K562 (cell line): ENCODE results near the gene ACADSB. TPM values are rescaled to one million over a fixed set of nuclear protein-coding genes. Genes with fewer than 3 reads are reported as not detected.

Experiments used
- ATAC-seq: fragments of 200-7000 bp; cut with Tn5 transposase; 3 replicates; pipeline ENCODE4 v1.9.1; 2020; ENCODE audit warnings: moderate library complexity
- BruUV-seq: library from RNA; stranded (reverse); fragments of 400-500 nt; replicated peaks from 2 replicates; lab custom pipeline; 2021; lab: Mats Ljungman, UMichigan
- CTCF ChIA-PET: fragments of 300-600 bp; formaldehyde crosslinking; extraction: SDS; loops from one replicate; lab custom pipeline; 2021; ENCODE audit warnings: low intra/inter-chr PET ratio; lab: Yijun Ruan, JAX
- POLR2A ChIA-PET: fragments of 300-600, 350-650 bp; sonication (Branson Sonifier 250); formaldehyde crosslinking; extraction: SDS; loops from one replicate; lab custom pipeline; 2021; ENCODE audit warnings: antibody characterized with exemption, inconsistent platforms; lab: Yijun Ruan, JAX
- DNase-seq, 4 experiments: peaks; one replicate each; pipeline versions ENCODE4 v3.0.0 to v3.0.0-alpha.2; 2011 to 2018; ENCODE audit warnings: low spot score in 3 of 4, mixed read lengths in 3 of 4; ENCODE audit errors: extremely low read depth in 1 of 4
- FAIRE-seq: peaks from 2 replicates; lab custom pipeline; 2011; peaks lifted over from hg19 to GRCh38; lab: Jason Lieb, UNC
- H2AFZ ChIP-seq: 2 replicates; pipeline ENCODE4 v1.6.0; 2011; ENCODE audit warnings: low read depth, low read length, control low read depth, inconsistent platforms
- H3K27ac ChIP-seq: fragments of 200-600 bp; 3 replicates; pipeline ENCODE4 v1.8.0; 2011; ENCODE audit warnings: low read depth, mild to moderate bottlenecking, control low read depth, inconsistent platforms, low read length, moderate library complexity, mixed read lengths; ENCODE audit errors: extremely low read depth
- H3K27me3 ChIP-seq, 2 experiments: fragments of 300-600 bp in 1 of 2; 2 replicates in 1 of 2; 3 replicates in 1 of 2; pipeline versions ENCODE4 v1.6.0 to v1.8.0; 2011; ENCODE audit warnings: inconsistent platforms in 2 of 2, low read length in 2 of 2, mild to moderate bottlenecking in 1 of 2, mixed read lengths in 1 of 2, moderate library complexity in 1 of 2; ENCODE audit not compliant: control insufficient read depth in 2 of 2, insufficient read depth in 2 of 2
- H3K36me3 ChIP-seq: fragments of 300-600 bp; 3 replicates; pipeline ENCODE4 v1.8.0; 2011; ENCODE audit warnings: mild to moderate bottlenecking, low read length, inconsistent platforms; ENCODE audit not compliant: control insufficient read depth, insufficient read depth
- H3K4me1 ChIP-seq, 2 experiments: fragments of 200-600 bp in 1 of 2; replicated peaks in 1 of 2; 2 replicates in 1 of 2; 3 replicates in 1 of 2; pipeline versions ENCODE4 v1.5.1 to v1.8.0; 2011; ENCODE audit warnings: inconsistent platforms in 2 of 2, low read length in 2 of 2, mild to moderate bottlenecking in 1 of 2, mixed read lengths in 1 of 2, moderate library complexity in 1 of 2; ENCODE audit not compliant: control insufficient read depth in 2 of 2, insufficient read depth in 2 of 2
- H3K4me2 ChIP-seq: 2 replicates; pipeline ENCODE4 v1.6.1; 2011; ENCODE audit warnings: low read length, control low read depth, inconsistent platforms, mixed read lengths; ENCODE audit not compliant: insufficient read depth
- H3K4me3 ChIP-seq: fragments of 200-600 bp; sonication (generic), shearing (Covaris generic); 2 replicates; pipeline ENCODE4 v1.5.1; 2016; ENCODE audit warnings: control low read depth, inconsistent platforms
- H3K79me2 ChIP-seq: fragments of 200-600 bp; 3 replicates; pipeline ENCODE4 v1.8.0; 2011; ENCODE audit warnings: low read length, inconsistent platforms; ENCODE audit not compliant: control insufficient read depth, insufficient read depth
- H3K9ac ChIP-seq, 2 experiments: 2 replicates each; pipeline versions ENCODE4 v1.6.0 to v1.6.1; 2011; ENCODE audit warnings: low read depth in 2 of 2, low read length in 2 of 2, control low read depth in 1 of 2, inconsistent platforms in 1 of 2, mild to moderate bottlenecking in 1 of 2, mixed read lengths in 1 of 2; ENCODE audit not compliant: insufficient read depth in 1 of 2
- H3K9me1 ChIP-seq: one replicate; pipeline ENCODE4 v1.6.0; 2011; ENCODE audit warnings: inconsistent platforms, mild to moderate bottlenecking, low read length, moderate library complexity; ENCODE audit not compliant: control insufficient read depth, insufficient read depth
- H3K9me3 ChIP-seq: replicated peaks from 2 replicates; pipeline ENCODE4 v1.5.1; 2011; ENCODE audit warnings: low read depth, low read length, inconsistent platforms; ENCODE audit not compliant: control insufficient read depth, insufficient read depth
- H4K20me1 ChIP-seq: replicated peaks from 2 replicates; pipeline ENCODE4 v1.6.1; 2011; ENCODE audit warnings: low read length, inconsistent platforms, mixed read lengths; ENCODE audit not compliant: control insufficient read depth, insufficient read depth
- ADNP ChIP-seq: fragments of 200-800 bp; sonication (Bioruptor generic); IDR thresholded peaks from 2 replicates; pipeline ENCODE4 v1.6.1; 2016; ENCODE audit warnings: missing genetic modification characterization, missing compliant biosample characterization
- BRF1 ChIP-seq: IDR thresholded peaks from 3 replicates; pipeline ENCODE4 v1.6.1; 2011; ENCODE audit warnings: borderline replicate concordance, mild to moderate bottlenecking; ENCODE audit not compliant: insufficient read length; ENCODE audit errors: extremely low read depth
- ERF ChIP-seq: fragments of 450-650 bp; formaldehyde crosslinking; IDR thresholded peaks from 2 replicates; pipeline ENCODE4 v1.4.0; 2020; ENCODE audit warnings: mild to moderate bottlenecking, mixed read lengths
- FIP1L1 ChIP-seq: fragments of 200-400 bp; formaldehyde crosslinking; IDR thresholded peaks from 2 replicates; pipeline ENCODE4 v1.6.1; 2018; ENCODE audit warnings: mild to moderate bottlenecking, low read depth, low read length; ENCODE audit not compliant: poor library complexity, severe bottlenecking
- FOXM1 ChIP-seq, 2 experiments: fragments of 450-650 bp in 1 of 2; sonication (generic) in 1 of 2; formaldehyde crosslinking in 1 of 2; IDR thresholded peaks; 2 replicates each; pipeline versions ENCODE4 v1.6.1 to v1.9.0; 2017 to 2022; ENCODE audit warnings: low read depth in 2 of 2, mild to moderate bottlenecking in 2 of 2, missing genetic modification reagents in 1 of 2, moderate library complexity in 1 of 2
- GTF2B ChIP-seq: IDR thresholded peaks from 2 replicates; pipeline ENCODE4 v1.6.1; 2011; ENCODE audit not compliant: insufficient read length; ENCODE audit errors: extremely low read depth
- NFE2 ChIP-seq: IDR thresholded peaks from 2 replicates; pipeline ENCODE4 v1.6.1; 2014; ENCODE audit warnings: antibody characterized with exemption, low read depth
- NFIC ChIP-seq: fragments of 450-650 bp; IDR thresholded peaks from 2 replicates; pipeline ENCODE4 v1.6.1; 2017; ENCODE audit warnings: mild to moderate bottlenecking, inconsistent platforms
- RBM25 ChIP-seq: fragments of 200-400 bp; formaldehyde crosslinking; IDR thresholded peaks from 2 replicates; pipeline ENCODE4 v1.6.1; 2018; ENCODE audit warnings: low read length, low read depth, moderate library complexity; ENCODE audit not compliant: severe bottlenecking
- SMAD4 ChIP-seq: fragments of 250-450 bp; sonication (Bioruptor Pico); conservative IDR thresholded peaks from 2 replicates; pipeline ENCODE4 v1.8.0; 2021; ENCODE audit warnings: inconsistent platforms, mild to moderate bottlenecking, moderate library complexity
- SRSF7 ChIP-seq: fragments of 200-400 bp; formaldehyde crosslinking; optimal IDR thresholded peaks from 2 replicates; pipeline ENCODE3; 2017; ENCODE audit warnings: mild to moderate bottlenecking, low read depth, low read length
- STAT5A ChIP-seq: IDR thresholded peaks from 2 replicates; pipeline ENCODE4 v1.6.1; 2012; ENCODE audit warnings: low read length, inconsistent platforms, borderline replicate concordance
- ZNF134 ChIP-seq: fragments of 250-450 bp; sonication (Bioruptor Pico); conservative IDR thresholded peaks from 2 replicates; pipeline ENCODE4 v1.4.0; 2020
- ZNF512 ChIP-seq: IDR thresholded peaks from 2 replicates; pipeline ENCODE4 v1.6.1; 2016; ENCODE audit warnings: missing genetic modification characterization, missing compliant biosample characterization
- WGBS: fragments of 100-300 bp; shearing (Covaris generic); methylation state at CpG from one replicate; pipeline ENCODE4 v1.1.6; 2016; ENCODE audit warnings: low coverage, mixed read lengths; ENCODE audit not compliant: insufficient coverage; ENCODE audit errors: missing lambda C conversion rate; 5-methylcytosine and 5-hydroxymethylcytosine counted together
- in situ Hi-C: fragments of 300-500 bp; cut with MboI; formaldehyde crosslinking; loops from 4 replicates; pipeline ENCODE4 v1.15.0; 2018; ENCODE audit warnings: inconsistent platforms, mixed read lengths
- intact Hi-C: fragments of 100-400 bp; cut with micrococcal nuclease; formaldehyde crosslinking; loops from 2 replicates; pipeline ENCODE4 v1.14.2; 2022
- polyA plus RNA-seq, 8 experiments: library from polyadenylated mRNA; depleted of rRNA in 4 of 8; stranded (reverse) in 5 of 8; unstranded in 3 of 8; fragments of >200 nt; fragmentation: Nextera tagmentation in 2 of 8; fragmentation: Illumina TruSeq in 1 of 8; extraction: Ambion mirVana in 2 of 8; extraction: Trizol in 1 of 8; gene quantifications; 2 replicates each; pipeline versions ENCODE4 v1.2.1 to v1.2.3, GENCODE V29; 2011 to 2014; ENCODE audit warnings: inconsistent platforms in 1 of 8, missing spikeins in 1 of 8
- total RNA-seq, 7 experiments: library from RNA; depleted of rRNA in 6 of 7; stranded (reverse); fragments of >200 nt in 6 of 7; fragmentation: Illumina TruSeq in 2 of 7; extraction: Trizol in 2 of 7; gene quantifications; 2 replicates each; pipeline versions ENCODE4 v1.2.1 to v1.2.3, GENCODE V29; 2011 to 2021; ENCODE audit warnings: low replicate concordance in 1 of 7

The ACADSB gene
- total and polyA plus RNA-seq, 9 of the 15 experiments (the other 6 are each of a cell fraction or from before 2014, with no cell fraction given), result 2.9 to 9.1 (median 5.8) TPM

GRCh38 chr10:123034332-123034731 is 25.5 kb downstream of the ACADSB start (continued):
- no peak for TF ChIP-seq ZNF512 (tag)

GRCh38 chr10:123035467-123036086 is 26.8 kb downstream of the ACADSB start:
- no peaks in the 10 kb centered on the region for H3K9me1 ChIP-seq
- TF ChIP-seq NFIC, result peak; percentile 39; the same call in 1 of the 2 replicates
- TF ChIP-seq ERF, result no peak
- TF ChIP-seq STAT5A, result no peak
- no peak for TF ChIP-seq SRSF7
- no peak for TF ChIP-seq GTF2B
- peak; percentile 66 for TF ChIP-seq RBM25
- no peak for TF ChIP-seq ADNP (tag)
- TF ChIP-seq SMAD4 (CRISPR knock-in tag), result no peak
- TF ChIP-seq NFE2, result no peak
- TF ChIP-seq FOXM1 (IDR thresholded peaks at IDR 0.05; ENCODE audit: low read depth), result peak; percentile 53; the same call in 1 of the 2 replicates
- no peak for TF ChIP-seq FOXM1 (CRISPR knock-in tag; IDR thresholded peaks at IDR 0.05; ENCODE audit: low read depth)
- TF ChIP-seq FIP1L1, result no peak
- no peak for TF ChIP-seq BRF1
- TF ChIP-seq ZNF134 (CRISPR knock-in tag), result peak; percentile 99
- TF ChIP-seq, all 486 proteins: peak for 4
- intact Hi-C loops (no loop called here), in situ Hi-C loops (loop anchor here (25.0 kb wide), 1 partner anchor 927 kb away; no protein-coding TSS in a partner anchor)
- ATAC-seq (no peak), DNase-seq (no peak), FAIRE-seq (no peak)
- Histone ChIP-seq H3K4me3 (no peak overlapping the region), H4K20me1 (no peaks in the 10 kb centered on the region), H3K4me1 (no peaks in the 10 kb centered on the region), H3K9me3 (no peaks in the 10 kb centered on the region), H3K27me3 (no peaks in the 10 kb centered on the region), H3K27ac (no peak overlapping the region), H3K79me2 (no peaks in the 10 kb centered on the region), H3K9ac (no peak overlapping the region), H3K36me3 (no peaks in the 10 kb centered on the region), H3K4me2 (no peak overlapping the region), H2AFZ (no peak overlapping the region)
- BruUV-seq, result no TSS peak
- CTCF ChIA-PET, result no interaction called here
- POLR2A ChIA-PET, result interaction anchor here (1.1 kb wide), 1 partner anchor 11 kb away, joined by 4 read pairs; no protein-coding TSS in a partner anchor
- 43% methylated on average over 6 of the region's 8 CpGs for WGBS
